ENCODE data around the gene HINT2.

GRCh38 chr9:35763181-35763580, 51.7 kb downstream of the HINT2 start:
- TF ChIP-seq, protein P1, sequence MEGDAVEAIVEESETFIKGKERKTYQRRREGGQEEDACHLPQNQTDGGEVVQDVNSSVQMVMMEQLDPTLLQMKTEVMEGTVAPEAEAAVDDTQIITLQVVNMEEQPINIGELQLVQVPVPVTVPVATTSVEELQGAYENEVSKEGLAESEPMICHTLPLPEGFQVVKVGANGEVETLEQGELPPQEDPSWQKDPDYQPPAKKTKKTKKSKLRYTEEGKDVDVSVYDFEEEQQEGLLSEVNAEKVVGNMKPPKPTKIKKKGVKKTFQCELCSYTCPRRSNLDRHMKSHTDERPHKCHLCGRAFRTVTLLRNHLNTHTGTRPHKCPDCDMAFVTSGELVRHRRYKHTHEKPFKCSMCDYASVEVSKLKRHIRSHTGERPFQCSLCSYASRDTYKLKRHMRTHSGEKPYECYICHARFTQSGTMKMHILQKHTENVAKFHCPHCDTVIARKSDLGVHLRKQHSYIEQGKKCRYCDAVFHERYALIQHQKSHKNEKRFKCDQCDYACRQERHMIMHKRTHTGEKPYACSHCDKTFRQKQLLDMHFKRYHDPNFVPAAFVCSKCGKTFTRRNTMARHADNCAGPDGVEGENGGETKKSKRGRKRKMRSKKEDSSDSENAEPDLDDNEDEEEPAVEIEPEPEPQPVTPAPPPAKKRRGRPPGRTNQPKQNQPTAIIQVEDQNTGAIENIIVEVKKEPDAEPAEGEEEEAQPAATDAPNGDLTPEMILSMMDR (conservative IDR thresholded peaks at IDR 0.05; ENCODE audit: low read depth, low read length): no peak
- no peak for TF ChIP-seq EZH2 (IDR thresholded peaks at IDR 0.05; ENCODE audit: borderline replicate concordance, low read depth, low read length, poor library complexity, severe bottlenecking)

All from A673 (cell line).